Activated CD4-positive, alpha-beta memory T cell treated with anti-CD3 and anti-CD28 coated beads for 36 hours (primary cell): ENCODE data around the gene GSK3A. TPM values are rescaled to one million over a fixed set of nuclear protein-coding genes. Genes with fewer than 3 reads are reported as not detected.
A peak's percentile ranks its signal among the peaks of the same experiment; 100 is the strongest.

Experiments
- CTCF ChIA-PET: fragments of 350-600 bp; sonication (Branson Sonifier 250); formaldehyde crosslinking; loops from one replicate; lab custom pipeline; 2021; ENCODE audit warnings: antibody characterized with exemption, inconsistent platforms; lab: Charles Lee
- POLR2A ChIA-PET: fragments of 350-600 bp; sonication (Branson Sonifier 250); formaldehyde crosslinking; loops from one replicate; lab custom pipeline; 2021; ENCODE audit warnings: antibody characterized with exemption; lab: Charles Lee
- DNase-seq: peaks from one replicate; pipeline ENCODE4 v3.0.0-alpha.2; 2020
- H3K27ac Mint-ChIP-seq: one replicate; pipeline ENCODE4 v1.8.0; 2021; ENCODE audit warnings: mixed read lengths
- H3K27me3 Mint-ChIP-seq: one replicate; pipeline ENCODE4 v1.8.0; 2021; ENCODE audit warnings: mixed read lengths
- H3K36me3 Mint-ChIP-seq: one replicate; pipeline ENCODE4 v1.8.0; 2021; ENCODE audit warnings: mixed read lengths
- H3K4me1 Mint-ChIP-seq: one replicate; pipeline ENCODE4 v1.8.0; 2021; ENCODE audit warnings: low read depth, mixed read lengths
- H3K4me3 Mint-ChIP-seq: one replicate; pipeline ENCODE4 v1.8.0; 2021; ENCODE audit warnings: mild to moderate bottlenecking, mixed read lengths
- H3K9me3 Mint-ChIP-seq: one replicate; pipeline ENCODE4 v1.8.0; 2021; ENCODE audit warnings: mixed read lengths
- intact Hi-C: fragments of 100-400 bp; cut with micrococcal nuclease; formaldehyde crosslinking; loops from one replicate; pipeline ENCODE4 v1.15.1; 2023
- total RNA-seq, 2 experiments: library from RNA; stranded (reverse); gene quantifications; one replicate each; pipeline ENCODE4 v1.2.3, GENCODE V29; 2021

Gene GSK3A
- total RNA-seq, 2 experiments from 2014 or later = 36.4 to 37.3 TPM

- Mint-ChIP-seq H3K27me3 (no peaks in the 10 kb centered on the region), H3K36me3 (peaks cover 5% of the 10 kb centered on the region), H3K4me1 (peaks cover 30% of the 10 kb centered on the region), H3K9me3 (no peaks in the 10 kb centered on the region), H3K27ac (peak overlapping the region; percentile 86), H3K4me3 (peak overlapping the region; percentile 80)
- POLR2A ChIA-PET = interaction anchor here (1.0 kb wide), 1 partner anchor 27 kb away, joined by 3 read pairs; no protein-coding TSS in a partner anchor
- CTCF ChIA-PET = interaction anchor here (1.0 to 4.0 kb wide), 3 partner anchors 10 to 27 kb away, joined by 3 to 22 read pairs (median 3); partner anchors contain the start of gene GSK3A
- intact Hi-C loops = no loop called here
- DNase-seq = peak; percentile 22
These were observed 10.2 kb upstream of the GSK3A start for GRCh38 chr19:42252365-42253244.

- Mint-ChIP-seq H3K27me3 (no peaks in the 10 kb centered on the region), H3K27ac (peak overlapping the region; percentile 86), H3K9me3 (no peaks in the 10 kb centered on the region), H3K36me3 (peaks cover 5% of the 10 kb centered on the region), H3K4me3 (peak overlapping the region; percentile 80), H3K4me1 (peaks cover 34% of the 10 kb centered on the region)
- POLR2A ChIA-PET = interaction anchor here (0.6 to 1.6 kb wide), 6 partner anchors 9 to 32 kb away, joined by 3 to 8 read pairs (median 4); partner anchors contain the start of genes GSK3A and ZNF526
- intact Hi-C loops = no loop called here
- DNase-seq = no peak
- CTCF ChIA-PET = interaction anchor here (0.7 to 4.0 kb wide), 4 partner anchors 9 to 45 kb away, joined by 3 to 22 read pairs (median 3); partner anchors contain the start of gene GSK3A
These were observed 9.4 kb upstream of the GSK3A start for GRCh38 chr19:42251572-42252358.

GRCh38 chr19:42250666-42251531 lies 8.5 kb upstream of the GSK3A start:
- Mint-ChIP-seq H3K4me1 (peaks cover 34% of the 10 kb centered on the region), H3K27ac (peak overlapping the region; percentile 66), H3K36me3 (peaks cover 5% of the 10 kb centered on the region), H3K27me3 (no peaks in the 10 kb centered on the region), H3K4me3 (no peak overlapping the region), H3K9me3 (no peaks in the 10 kb centered on the region)
- POLR2A ChIA-PET = interaction anchor here (0.9 to 1.6 kb wide), 5 partner anchors 9 to 31 kb away, joined by 3 to 8 read pairs (median 4); partner anchors contain the start of genes GSK3A and ZNF526
- peak; percentile 43 for DNase-seq
- CTCF ChIA-PET = interaction anchor here (0.7 to 4.0 kb wide), 4 partner anchors 9 to 46 kb away, joined by 3 to 22 read pairs (median 3); partner anchors contain the start of gene GSK3A
- intact Hi-C loops = no loop called here

- DNase-seq = no peak
- POLR2A ChIA-PET = interaction anchor here (0.6 to 1.4 kb wide), 2 partner anchors 29 to 31 kb away, joined by 3 to 4 read pairs; partner anchors contain the start of gene ZNF526
- H3K9me3 Mint-ChIP-seq = no peaks in the 10 kb centered on the region
- intact Hi-C loops = no loop called here
- H3K4me3 Mint-ChIP-seq = no peak overlapping the region
- peaks cover 5% of the 10 kb centered on the region for H3K36me3 Mint-ChIP-seq
- CTCF ChIA-PET = interaction anchor here (4.0 kb wide), 1 partner anchor 29 kb away, joined by 22 read pairs; no protein-coding TSS in a partner anchor
- no peaks in the 10 kb centered on the region for H3K27me3 Mint-ChIP-seq
- H3K27ac Mint-ChIP-seq = peak overlapping the region; percentile 66
- H3K4me1 Mint-ChIP-seq = peaks cover 36% of the 10 kb centered on the region
These were observed 7.8 kb upstream of the GSK3A start for GRCh38 chr19:42250183-42250665.

- ChIA-PET POLR2A (interaction anchor here (0.6 kb wide), 1 partner anchor 29 kb away, joined by 3 read pairs; no protein-coding TSS in a partner anchor), CTCF (interaction anchor here (4.0 kb wide), 1 partner anchor 30 kb away, joined by 22 read pairs; no protein-coding TSS in a partner anchor)
- no peak overlapping the region for H3K4me3 Mint-ChIP-seq
- peak overlapping the region; percentile 51 for H3K27ac Mint-ChIP-seq
- H3K36me3 Mint-ChIP-seq = peaks cover 5% of the 10 kb centered on the region
- DNase-seq = no peak
- intact Hi-C loops = no loop called here
- H3K4me1 Mint-ChIP-seq = peaks cover 40% of the 10 kb centered on the region
- H3K27me3 Mint-ChIP-seq = no peaks in the 10 kb centered on the region
- H3K9me3 Mint-ChIP-seq = no peaks in the 10 kb centered on the region
These were observed 7.4 kb upstream of the GSK3A start for GRCh38 chr19:42249769-42250168.

- CTCF ChIA-PET = interaction anchor here (4.0 kb wide), 1 partner anchor 30 kb away, joined by 22 read pairs; no protein-coding TSS in a partner anchor
- DNase-seq = no peak
- intact Hi-C loops = no loop called here
- Mint-ChIP-seq H3K4me3 (no peak overlapping the region), H3K9me3 (no peaks in the 10 kb centered on the region), H3K27ac (no peak overlapping the region), H3K4me1 (peaks cover 41% of the 10 kb centered on the region), H3K27me3 (no peaks in the 10 kb centered on the region), H3K36me3 (peaks cover 6% of the 10 kb centered on the region)
- POLR2A ChIA-PET = no interaction called here
These were observed 6.8 kb upstream of the GSK3A start for GRCh38 chr19:42249149-42249750.

- H3K27me3 Mint-ChIP-seq = no peaks in the 10 kb centered on the region
- H3K9me3 Mint-ChIP-seq = no peaks in the 10 kb centered on the region
- DNase-seq = no peak
- H3K4me1 Mint-ChIP-seq = peaks cover 41% of the 10 kb centered on the region
- ChIA-PET POLR2A (no interaction called here), CTCF (interaction anchor here (4.0 to 8.8 kb wide), 2 partner anchors 29 to 31 kb away, joined by 22 to 107 read pairs; no protein-coding TSS in a partner anchor)
- no peak overlapping the region for H3K4me3 Mint-ChIP-seq
- intact Hi-C loops = no loop called here
- H3K36me3 Mint-ChIP-seq = peaks cover 7% of the 10 kb centered on the region
- no peak overlapping the region for H3K27ac Mint-ChIP-seq
These were observed 6.1 kb upstream of the GSK3A start for GRCh38 chr19:42248270-42249148.

- H3K4me3 Mint-ChIP-seq = no peak overlapping the region
- no peaks in the 10 kb centered on the region for H3K9me3 Mint-ChIP-seq
- CTCF ChIA-PET = interaction anchor here (0.9 to 8.8 kb wide), 3 partner anchors 30 to 140 kb away, joined by 3 to 107 read pairs (median 5); no protein-coding TSS in a partner anchor
- H3K27ac Mint-ChIP-seq = no peak overlapping the region
- peaks cover 45% of the 10 kb centered on the region for H3K4me1 Mint-ChIP-seq
- POLR2A ChIA-PET = interaction anchor here (1.2 to 1.7 kb wide), 3 partner anchors 18 to 31 kb away, joined by 3 to 7 read pairs (median 3); no protein-coding TSS in a partner anchor
- no peaks in the 10 kb centered on the region for H3K27me3 Mint-ChIP-seq
- H3K36me3 Mint-ChIP-seq = peaks cover 5% of the 10 kb centered on the region
- no peak for DNase-seq
- intact Hi-C loops = no loop called here
These were observed 5.3 kb upstream of the GSK3A start for GRCh38 chr19:42247640-42248199.

- POLR2A ChIA-PET = interaction anchor here (1.2 to 1.7 kb wide), 3 partner anchors 17 to 31 kb away, joined by 3 to 7 read pairs (median 3); no protein-coding TSS in a partner anchor
- H3K36me3 Mint-ChIP-seq = peaks cover 4% of the 10 kb centered on the region
- intact Hi-C loops = no loop called here
These were observed 4.7 kb upstream of the GSK3A start for GRCh38 chr19:42246922-42247639.

More at GRCh38 chr19:42246922-42247639, 4.7 kb upstream of the GSK3A start:
- Mint-ChIP-seq H3K27me3 (no peaks in the 10 kb centered on the region), H3K4me1 (peaks cover 40% of the 10 kb centered on the region), H3K9me3 (no peaks in the 10 kb centered on the region), H3K4me3 (no peak overlapping the region), H3K27ac (peak overlapping the region; percentile 4)
- CTCF ChIA-PET = interaction anchor here (0.9 to 8.8 kb wide), 4 partner anchors 30 to 139 kb away, joined by 3 to 107 read pairs (median 4); no protein-coding TSS in a partner anchor
- DNase-seq = no peak
